K562 (cell line): ENCODE results near the gene TESK1.

ENCODE experiments used
- CTCF ChIP-seq, 3 experiments: IDR thresholded peaks in 2 of 3; conservative IDR thresholded peaks in 1 of 3; 2 replicates each; pipeline ENCODE4 v1.5.1; 2011 to 2012; ENCODE audit warnings: low read length in 3 of 3, mild to moderate bottlenecking in 3 of 3, control low read depth in 2 of 3, improper control_type of control experiment in 1 of 3, inconsistent platforms in 1 of 3, low read depth in 1 of 3, mixed read lengths in 1 of 3, moderate library complexity in 1 of 3; ENCODE audit not compliant: insufficient read depth in 2 of 3
- GTF3C2 ChIP-seq: IDR thresholded peaks from 3 replicates; pipeline ENCODE4 v1.6.1; 2011; ENCODE audit warnings: borderline replicate concordance, mild to moderate bottlenecking, moderate library complexity; ENCODE audit not compliant: insufficient read length; ENCODE audit errors: extremely low read depth
- MXD1 ChIP-seq: fragments of 250-450 bp; sonication (Bioruptor Pico); IDR thresholded peaks from 2 replicates; pipeline ENCODE4 v1.8.0; 2021; ENCODE audit warnings: borderline replicate concordance, mild to moderate bottlenecking, moderate library complexity; ENCODE audit not compliant: poor library complexity, severe bottlenecking
- PATZ1 ChIP-seq: fragments of 250-450 bp; sonication (Bioruptor Pico); IDR thresholded peaks from 2 replicates; pipeline ENCODE4 v1.5.0; 2020; ENCODE audit warnings: mild to moderate bottlenecking, borderline replicate concordance
- PRDM10 ChIP-seq: fragments of 450-650 bp; IDR thresholded peaks from 2 replicates; pipeline ENCODE4 v1.6.1; 2018; ENCODE audit not compliant: partially characterized antibody
- ZBTB33 ChIP-seq: sonication (generic); formaldehyde crosslinking; IDR thresholded peaks from 2 replicates; pipeline ENCODE4 v1.8.1; 2023; ENCODE audit warnings: mild to moderate bottlenecking, missing genetic modification reagents
- ZNF699 ChIP-seq: fragments of 250-450 bp; sonication (Bioruptor Pico); IDR thresholded peaks from 2 replicates; pipeline ENCODE4 v1.8.0; 2021; ENCODE audit warnings: mild to moderate bottlenecking, moderate library complexity; ENCODE audit not compliant: insufficient replicate concordance

- no peak for TF ChIP-seq PRDM10
- TF ChIP-seq GTF3C2 = no peak
- no peak for TF ChIP-seq ZBTB33
- no peak for TF ChIP-seq CTCF (IDR thresholded peaks at IDR 0.05 in 2 of 3, conservative IDR thresholded peaks at IDR 0.05 in 1 of 3; ENCODE audit: insufficient read depth in 2 of 3, low read depth in 1 of 3, low read length in 3 of 3)
- no peak for TF ChIP-seq PATZ1 (CRISPR knock-in tag)
- no peak for TF ChIP-seq MXD1 (CRISPR knock-in tag)
- TF ChIP-seq ZNF699 (CRISPR knock-in tag) = no peak
Measured at GRCh38 chr9:35563791-35564197, 41.3 kb upstream of the TESK1 start.
